Stimulated activated CD8-positive, alpha-beta memory T cell treated with anti-CD3 and anti-CD28 coated beads, Interleukin-15, amount 100 ng/mL, for 24 hours (primary cell): Measurements from ENCODE around the gene ZSWIM7.
"Not testable (repeated sequence)": the region's sequence is repeated elsewhere in the genome, so short reads cannot be mapped to it uniquely, and the experiment has no call there.

Experiments
- DNase-seq: peaks from one replicate; pipeline ENCODE4 v3.0.0-alpha.2; 2020; ENCODE audit warnings: low read depth

ZSWIM7 gene

DNA sequence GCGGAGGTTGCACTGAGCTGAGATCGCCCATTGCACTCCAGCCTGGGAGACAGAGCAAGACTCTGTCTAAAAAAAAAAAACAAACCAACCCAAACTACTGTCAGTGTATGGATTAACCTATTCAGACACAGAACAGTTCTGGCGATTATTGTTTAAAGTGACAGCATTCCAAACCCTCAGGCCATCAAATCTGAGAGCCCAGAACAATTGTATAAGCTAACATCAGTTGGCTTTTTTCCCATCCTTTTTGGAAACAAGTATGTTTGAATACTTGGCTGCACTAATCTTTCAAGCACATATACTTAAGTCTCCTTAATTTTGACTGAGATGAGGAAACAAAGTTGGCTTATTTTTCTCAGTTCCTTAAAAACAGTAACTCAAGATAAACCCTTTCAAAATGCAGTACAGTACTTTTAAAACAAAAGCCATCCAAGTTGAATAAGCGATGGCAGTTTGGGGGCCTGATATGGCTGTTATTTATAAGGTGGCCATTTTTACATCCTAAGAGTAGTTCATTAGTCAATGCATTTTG is 1.4 kb downstream of the ZSWIM7 start:
- no peak for DNase-seq

DNA sequence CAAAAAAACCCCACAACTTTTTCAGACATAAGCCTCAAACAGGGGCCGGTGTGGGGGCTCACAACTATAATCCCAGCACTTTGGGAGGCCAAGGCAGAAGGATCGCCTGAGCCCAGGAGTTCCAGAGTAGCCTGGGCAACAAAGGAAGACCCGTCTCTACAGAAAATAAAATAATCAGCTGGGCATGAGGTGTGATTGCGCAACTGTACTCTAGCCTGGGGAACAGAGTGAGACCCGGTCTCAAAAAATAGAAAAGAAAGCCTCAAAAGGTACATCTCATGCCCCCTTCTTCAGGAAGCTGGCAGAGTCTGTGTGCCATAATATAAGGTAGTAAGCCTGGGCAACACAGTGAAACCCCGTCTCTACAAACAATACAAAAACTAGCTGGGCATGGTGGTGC is 3.2 kb downstream of the ZSWIM7 start:
- DNase-seq = no peak

DNA sequence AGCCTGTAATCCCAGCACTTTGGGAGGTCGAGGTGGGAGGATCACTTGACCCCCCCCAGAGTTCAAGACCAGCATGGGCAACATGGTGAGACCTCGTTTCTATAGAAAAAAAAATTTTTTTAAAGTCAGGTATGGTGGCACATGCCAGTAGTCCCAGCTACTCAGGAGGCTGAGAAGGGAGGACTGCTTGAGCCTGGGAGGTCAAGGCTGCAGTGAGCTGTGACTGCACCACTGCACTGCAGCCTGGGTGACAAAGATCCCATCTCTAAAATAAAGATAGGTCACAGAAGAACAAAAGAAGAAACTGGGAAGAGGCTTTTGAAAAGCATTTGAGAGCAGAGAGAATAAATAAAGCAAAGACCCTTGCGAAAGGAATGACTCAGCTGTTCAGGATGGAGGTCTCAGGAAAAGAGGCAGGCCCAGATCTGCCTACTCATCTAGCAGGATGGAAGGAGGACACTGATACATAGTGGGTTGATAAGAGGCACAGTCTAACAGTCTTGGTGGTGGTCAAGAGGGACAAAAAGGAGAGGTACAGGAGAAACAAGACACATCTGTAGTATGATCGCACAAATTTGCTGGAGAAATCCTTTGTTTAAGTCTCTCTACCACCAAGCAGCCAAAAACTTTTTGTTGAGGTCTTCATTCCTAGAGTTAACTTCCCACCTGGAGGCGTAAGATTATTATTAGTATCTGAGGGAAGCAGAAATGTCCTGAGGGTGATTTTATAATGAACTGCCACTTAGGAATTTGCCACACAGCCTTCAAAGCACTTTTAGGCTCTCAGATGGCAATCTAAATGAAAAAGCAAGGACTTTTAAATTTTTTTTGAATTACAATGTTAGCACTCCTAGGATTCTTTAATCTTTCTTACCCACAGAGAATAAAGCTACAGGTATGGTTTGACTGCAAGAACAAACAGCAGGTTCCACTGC is 17.6 kb downstream of the ZSWIM7 start:
- DNase-seq = no peak

DNA sequence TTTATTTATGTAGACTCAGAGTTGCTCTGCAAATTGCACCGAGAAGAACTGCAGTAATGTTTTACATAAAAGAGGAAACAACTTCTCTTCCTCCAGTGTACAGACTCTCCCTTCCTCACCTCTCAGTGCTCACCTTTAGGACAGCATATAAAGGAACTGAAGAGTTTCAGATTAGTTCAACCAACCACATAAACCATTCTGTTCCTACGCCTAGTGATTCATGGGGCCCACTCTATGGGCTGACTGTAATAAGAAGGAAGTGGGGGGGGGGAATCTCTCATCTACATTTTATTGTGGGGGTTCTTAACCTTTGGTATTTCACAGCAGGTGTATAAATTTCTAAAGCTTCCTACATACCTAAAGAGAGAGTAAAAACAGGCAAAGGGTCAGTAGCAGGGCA is 18.3 kb downstream of the ZSWIM7 start:
- DNase-seq = no peak

DNA sequence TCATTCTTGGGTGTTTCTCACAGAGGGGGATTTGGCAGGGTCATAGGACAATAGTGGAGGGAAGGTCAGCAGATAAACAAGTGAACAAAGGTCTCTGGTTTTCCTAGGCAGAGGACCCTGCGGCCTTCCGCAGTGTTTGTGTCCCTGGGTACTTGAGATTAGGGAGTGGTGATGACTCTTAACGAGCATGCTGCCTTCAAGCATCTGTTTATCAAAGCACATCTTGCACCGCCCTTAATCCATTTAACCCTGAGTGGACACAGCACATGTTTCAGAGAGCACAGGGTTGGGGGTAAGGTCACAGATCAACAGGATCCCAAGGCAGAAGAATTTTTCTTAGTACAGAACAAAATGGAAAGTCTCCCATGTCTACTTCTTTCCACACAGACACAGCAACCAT is 20.5 kb downstream of the ZSWIM7 start:
- not testable (repeated sequence) for DNase-seq

DNA sequence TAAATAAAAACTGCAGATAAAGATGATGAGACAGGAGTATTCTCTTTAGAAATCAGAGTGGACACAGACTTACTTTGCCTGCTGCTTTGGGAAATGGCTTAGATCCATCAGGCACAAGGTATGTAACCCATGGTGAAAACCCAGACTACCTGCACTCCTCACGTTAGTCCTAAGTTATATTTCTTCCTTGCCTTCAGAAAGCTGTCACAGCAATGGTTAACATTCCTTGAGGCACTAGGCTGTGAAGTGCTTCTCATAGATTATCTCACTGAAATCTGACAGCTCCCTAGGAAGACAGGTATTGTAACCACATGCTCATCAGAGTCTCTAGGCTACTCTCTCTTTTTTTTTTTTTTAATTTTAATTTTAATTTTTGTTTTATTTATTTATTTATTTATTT is 20.9 kb downstream of the ZSWIM7 start:
- DNase-seq = no peak

DNA sequence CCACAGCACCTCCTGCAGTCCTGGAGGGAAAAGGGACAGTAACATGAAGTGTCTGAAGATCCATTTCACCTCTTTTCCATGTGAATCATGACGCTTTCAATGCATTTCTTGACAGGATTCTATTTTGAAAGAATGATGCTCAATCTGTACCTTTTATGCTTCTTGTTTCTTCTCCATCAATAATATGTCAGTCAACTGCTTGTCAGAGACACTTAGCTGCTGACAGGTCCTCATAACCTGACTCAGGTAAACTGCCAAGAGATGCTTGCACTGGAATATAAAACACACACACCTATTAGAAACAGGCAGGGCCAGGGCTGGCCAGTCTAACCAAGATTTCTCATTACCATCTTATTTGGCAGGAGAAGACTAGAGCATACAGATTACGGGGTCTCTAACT is 21.6 kb downstream of the ZSWIM7 start:
- no peak for DNase-seq

DNA sequence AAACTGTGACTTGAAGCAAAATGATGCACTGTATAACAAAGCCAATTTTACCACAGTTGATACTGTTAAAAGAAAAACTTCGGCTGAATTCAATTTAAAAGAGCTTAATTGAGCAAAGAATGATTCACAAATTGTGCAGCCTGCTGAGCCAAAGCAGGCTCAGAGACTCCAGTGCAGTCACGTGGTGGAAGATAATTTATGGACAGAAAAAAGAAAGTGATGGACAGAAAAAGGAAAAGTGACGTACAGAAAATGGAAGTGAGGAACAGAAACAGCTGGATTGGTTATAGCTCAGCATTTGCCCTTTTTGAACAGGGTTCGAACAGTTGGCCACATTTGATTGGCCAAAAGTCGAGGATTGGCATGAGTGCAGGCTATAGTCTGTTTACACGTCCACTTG is 25.7 kb downstream of the ZSWIM7 start:
- no peak for DNase-seq

DNA sequence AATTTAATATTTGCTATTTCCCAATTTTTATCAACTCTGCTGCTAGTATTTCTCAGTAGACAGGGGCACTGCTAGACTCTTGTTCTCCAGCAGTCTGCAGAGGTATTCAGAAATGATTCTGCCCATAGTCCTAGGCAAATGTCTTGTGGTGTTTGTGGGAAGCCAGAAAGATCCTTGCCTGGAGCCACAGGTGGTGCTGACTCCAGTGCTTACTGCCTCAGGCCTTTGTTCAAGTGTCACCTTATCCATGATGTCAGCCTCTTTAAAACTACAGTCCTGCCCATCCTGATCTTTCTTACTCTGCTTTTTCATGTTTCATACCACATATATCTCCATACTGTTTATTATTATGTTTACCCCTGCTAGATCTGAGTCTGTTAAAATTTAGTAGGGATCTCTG is 26.5 kb downstream of the ZSWIM7 start:
- DNase-seq = no peak

DNA sequence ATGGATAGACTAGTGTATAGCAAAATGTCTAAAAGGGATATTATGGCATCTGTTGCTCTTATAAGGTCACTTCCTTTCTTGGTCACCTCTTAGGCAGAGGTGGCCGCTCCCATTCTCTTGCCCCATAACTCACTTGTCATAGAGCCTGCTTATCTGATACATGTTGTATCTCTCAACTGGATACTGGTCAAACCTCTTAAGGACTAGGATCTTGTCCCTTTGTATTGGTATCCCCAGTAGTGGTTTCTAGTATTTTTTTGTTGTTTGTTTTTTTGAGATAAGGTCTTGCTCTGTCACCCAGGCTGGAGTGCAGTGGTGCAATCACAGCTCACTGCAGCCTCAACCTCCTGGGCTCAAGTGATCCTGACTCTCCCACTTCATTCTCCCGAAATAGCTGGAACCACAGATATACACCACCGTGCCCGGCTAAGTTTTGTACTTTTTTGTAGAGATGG is 27.0 kb downstream of the ZSWIM7 start:
- no peak for DNase-seq

DNA sequence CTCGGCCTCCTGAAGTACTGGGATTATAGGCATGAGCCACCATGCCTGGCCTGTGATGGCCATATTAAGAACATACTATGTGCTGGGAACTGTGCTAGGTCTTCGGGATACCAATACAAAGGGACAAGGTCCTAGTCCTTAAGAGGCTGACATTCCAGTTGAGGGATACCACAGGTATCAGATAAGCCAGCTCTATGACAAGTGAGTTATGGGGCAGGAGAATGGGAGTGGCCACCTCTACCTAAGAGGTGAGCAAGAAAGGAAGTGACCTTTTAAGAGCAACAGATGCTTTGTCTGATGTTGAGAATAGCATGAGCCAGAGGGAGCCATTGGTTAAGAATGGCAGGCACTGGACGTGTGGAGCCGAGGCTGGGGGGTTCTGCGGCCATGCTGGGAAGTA is 27.6 kb downstream of the ZSWIM7 start:
- no peak for DNase-seq

DNA sequence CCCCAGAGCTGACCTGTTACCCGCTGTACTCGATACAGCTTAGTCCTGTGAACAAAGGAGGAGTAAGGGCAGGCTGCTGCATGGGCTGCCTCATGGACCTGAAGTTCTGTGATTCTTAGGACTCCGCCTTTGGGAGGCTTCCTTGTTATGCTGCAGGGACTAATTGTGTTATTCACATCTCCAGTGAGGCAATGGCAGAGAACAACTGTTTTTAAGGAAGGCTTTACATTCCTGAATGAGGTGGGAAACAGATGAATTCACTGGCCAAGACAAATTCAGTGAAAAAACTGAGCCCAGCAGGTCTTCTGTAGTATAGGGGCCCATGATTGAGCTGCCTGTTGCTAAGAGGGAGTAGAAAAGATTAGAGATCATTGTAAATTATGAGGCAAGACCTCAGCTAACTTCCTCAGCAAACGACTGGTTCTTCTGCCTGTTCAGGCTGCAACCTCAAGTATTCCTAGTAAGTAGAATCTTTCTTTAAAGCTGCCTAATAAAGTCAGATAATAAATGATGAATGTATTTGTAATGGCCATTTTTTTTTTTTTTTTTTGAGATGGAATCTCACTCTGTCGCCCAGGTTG is 28.3 kb downstream of the ZSWIM7 start:
- no peak for DNase-seq

DNA sequence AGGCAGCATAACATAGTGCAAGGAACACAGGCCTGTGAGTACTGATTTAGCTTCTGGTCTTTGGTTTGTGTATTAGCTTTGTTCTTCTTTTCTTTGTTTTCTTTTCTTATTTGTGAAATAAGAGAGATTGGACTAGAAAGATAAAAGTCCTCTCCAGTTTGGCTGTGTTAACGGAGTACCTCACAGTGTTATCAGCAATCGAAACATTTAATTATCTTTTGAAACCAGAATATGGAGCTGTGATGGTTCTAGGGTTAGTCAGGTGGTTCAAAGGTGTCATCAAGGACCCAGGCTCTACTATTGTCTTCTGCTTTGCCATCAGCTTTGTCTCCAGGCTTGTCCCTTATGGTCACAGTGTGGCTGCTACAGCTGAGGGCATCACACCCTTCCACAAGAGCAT is 29.0 kb downstream of the ZSWIM7 start:
- no peak for DNase-seq

DNA sequence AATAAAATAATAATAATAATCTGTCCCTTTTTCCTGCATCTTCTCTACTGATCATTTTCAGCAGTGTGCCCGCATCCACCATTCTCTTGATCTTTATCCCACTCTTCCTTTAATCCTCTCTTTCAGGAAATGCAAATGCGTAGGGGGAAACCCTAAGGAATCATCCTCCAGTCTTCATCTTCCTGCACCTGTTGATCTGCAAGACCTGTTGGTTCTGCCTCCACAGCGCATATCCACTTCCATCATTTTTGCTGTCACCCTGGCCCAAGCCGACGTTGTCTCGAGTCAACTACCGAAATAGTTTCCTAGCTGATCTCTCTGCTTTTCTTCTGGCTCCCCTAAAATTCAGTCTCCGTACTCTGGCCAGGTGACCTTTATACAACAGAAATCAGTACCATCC is 30.0 kb downstream of the ZSWIM7 start:
- no peak for DNase-seq

DNA sequence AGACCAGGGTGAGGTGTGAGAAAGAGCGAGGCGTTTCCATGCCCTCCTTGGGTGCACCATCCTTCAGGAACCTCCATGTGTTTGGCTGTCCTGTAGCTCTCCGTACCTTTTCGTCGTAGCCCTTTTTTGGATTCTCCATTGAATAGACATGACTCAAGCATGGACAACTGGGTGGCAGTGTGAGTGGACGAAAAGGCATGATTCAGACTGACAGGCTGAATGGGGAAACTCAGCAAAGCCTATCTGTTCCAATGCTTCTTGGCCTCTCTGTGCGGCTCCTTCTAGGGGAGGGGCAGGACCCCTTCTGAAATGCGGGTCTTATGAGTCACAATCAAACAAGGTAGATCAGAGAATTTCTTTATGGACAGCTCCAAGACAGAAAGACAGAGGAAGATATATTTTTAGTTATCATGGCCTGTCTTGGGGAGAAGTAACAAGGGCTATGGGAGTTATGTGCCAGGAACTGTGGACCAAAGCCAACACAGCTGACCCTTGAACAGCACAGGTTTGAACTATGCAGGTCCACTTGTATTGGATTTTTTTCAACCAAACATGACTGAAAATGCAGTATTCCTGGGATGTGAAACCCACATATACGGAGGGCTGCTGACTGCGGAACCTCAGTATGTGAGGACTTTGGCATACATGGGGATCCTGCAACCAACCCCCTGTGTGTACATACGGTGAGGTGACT is 31.7 kb downstream of the ZSWIM7 start:
- DNase-seq = no peak

DNA sequence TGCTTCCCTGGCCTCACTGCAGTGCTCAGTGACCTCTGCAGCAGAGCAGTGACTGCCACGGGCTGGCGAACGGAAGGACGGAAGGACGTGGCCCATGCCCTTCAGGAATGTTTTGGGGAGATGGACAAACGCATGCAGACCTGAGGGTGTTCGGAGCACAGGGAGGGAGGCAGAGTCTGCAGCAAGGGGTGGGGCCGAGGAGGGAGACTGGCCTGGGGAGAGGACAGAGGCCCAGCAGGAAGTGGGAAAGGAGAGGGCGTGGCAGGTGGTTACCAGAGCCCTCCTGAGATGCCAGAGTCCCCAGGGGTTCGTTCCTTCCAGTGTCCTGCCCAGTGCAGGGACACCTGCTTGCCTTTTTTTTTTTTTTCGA is 32.6 kb downstream of the ZSWIM7 start:
- no peak for DNase-seq

DNA sequence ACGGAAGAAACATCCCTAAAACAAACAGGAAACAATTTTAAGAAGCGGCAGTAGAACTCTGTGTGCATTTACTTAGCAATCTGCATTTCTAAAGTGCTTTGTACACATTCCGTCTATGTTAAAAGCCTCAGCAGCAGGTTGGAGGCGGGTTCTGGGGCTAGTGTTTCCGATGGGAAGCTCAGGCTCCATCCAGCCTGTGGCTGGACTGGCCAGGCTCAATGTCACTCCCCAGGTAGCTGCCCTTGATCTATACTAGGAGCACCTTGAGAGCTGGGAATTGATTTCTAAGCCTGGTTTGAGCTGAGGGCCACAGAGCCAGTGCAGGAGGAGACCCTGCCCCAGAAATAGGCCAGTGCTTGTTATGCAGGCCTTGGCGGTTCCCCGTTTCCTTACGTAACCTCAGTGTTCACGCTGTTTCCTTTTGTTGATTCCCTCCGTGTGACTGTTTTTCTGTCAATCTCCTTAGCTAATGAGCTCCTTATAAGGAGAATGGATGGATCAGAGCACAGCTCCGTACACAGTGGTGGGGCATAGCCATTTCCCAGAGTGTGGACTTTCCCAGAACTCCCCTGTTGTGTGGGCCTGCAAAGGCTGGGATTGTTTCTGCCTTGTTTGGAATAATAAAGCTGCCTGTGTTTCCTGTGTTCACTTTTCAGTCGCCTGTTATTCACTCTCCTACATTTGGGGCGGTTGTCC is 33.2 kb downstream of the ZSWIM7 start:
- no peak for DNase-seq

DNA sequence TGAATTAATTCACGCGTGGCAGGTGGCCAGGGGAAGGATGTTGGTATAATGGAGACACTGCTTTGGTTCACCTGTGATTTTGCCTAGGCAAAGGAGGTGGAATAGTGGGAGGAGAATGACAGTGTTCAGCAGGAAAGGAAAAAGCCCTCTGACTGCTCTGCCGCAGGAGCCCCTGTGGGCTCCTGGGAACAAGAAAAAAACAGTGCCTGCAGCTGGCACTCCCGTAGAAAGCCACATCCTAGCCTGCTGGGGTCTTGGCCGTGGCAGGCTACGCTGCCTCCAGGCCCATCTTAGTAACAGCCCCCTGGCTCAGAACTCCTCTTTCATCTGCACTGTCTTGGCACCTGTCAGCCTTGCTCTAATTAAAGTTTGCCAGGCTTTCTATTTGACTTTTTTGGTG is 34.0 kb downstream of the ZSWIM7 start:
- no peak for DNase-seq

DNA sequence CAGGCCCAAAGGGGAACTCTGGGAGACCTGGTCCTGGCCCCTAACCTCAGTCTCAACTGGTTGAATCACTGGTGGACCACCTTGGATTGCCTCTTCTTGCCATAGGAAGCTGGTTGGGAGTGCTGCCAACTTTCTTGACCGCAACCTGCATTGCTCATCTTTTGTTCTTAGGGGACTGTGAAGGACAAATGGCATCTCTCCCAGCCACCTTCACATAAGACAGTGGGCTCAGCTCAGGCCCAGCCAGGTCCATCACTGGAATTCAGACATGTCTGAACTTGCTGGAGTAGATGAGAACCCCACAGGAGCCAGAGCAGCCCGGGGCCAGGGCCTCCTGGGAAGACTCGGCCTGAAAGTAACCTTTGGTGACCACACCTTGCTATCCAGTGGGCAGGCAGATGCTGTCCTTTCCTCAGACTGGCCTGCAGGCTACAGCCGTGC is 35.8 kb downstream of the ZSWIM7 start:
- no peak for DNase-seq

DNA sequence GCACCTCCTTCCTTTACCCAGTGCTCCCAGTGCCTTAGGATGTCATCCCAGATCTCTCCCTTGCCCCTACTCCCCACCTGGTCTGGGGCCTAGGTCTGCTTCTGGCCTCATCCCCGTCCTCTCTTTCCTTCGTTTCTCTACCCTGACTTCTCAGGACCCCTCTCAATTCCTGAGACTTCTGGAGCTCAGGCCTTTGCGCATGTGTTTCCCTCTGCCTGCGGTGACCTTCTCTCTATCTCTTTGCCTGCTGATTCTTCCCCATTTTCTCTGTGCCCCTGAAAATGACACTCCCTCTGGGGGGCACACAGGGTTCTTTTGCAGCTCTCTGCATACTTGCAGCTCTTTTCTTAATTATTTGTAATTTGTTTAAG is 41.0 kb downstream of the ZSWIM7 start:
- no peak for DNase-seq

DNA sequence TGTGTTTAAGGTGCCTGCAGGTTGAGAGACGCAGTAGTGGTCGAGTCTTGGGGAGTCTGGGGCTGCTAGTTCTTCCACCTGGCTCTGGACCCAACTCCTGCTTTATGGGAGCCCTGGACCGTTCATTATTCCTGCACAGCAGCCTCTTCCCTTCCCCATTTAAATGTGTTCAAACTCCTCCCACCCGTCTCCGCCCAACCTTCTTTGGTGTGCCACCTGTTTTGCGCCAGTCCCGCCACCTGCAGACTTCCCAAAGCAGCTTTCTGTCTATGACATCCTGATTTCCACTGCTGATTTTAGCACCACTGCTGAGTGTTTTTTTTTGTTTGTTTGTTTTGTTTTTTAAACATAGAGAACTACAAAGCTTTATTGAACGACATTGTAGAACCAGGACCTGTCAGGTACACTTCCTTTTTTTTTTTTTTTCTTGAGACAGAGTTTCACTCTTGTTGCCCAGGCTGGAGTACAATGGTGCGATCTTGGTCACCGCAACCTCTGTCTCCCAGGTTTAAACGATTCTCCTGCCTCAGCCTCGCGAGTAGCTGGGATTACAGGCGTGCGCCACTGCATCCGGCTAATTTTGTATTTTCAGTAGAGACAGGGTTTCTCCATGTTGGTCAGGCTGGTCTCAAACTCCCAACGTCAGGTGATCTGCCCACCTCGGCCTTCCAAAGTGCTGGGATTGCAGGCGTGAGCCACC is 41.7 kb downstream of the ZSWIM7 start:
- DNase-seq = no peak

DNA sequence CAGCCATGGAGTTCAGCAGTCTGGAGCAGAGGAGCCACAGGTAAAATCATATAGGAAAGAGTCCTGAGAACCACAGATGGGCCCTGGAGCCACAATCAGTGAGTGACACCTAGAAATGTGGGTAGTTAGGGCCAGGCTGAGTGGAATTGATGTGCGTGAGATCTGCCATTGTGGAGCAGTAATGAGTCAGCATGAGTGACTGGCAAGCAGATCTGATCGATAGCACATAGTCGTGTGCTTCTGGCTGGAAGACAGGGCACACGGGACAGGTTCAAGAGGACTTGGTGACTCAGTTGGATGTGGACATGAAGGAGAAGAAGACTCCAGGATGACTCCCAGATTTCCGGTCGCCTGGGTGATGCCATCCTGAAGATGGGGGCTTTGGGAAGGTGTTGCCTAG is 42.3 kb downstream of the ZSWIM7 start:
- no peak for DNase-seq
